OCI-LY3 (cell line): ENCODE results near the gene PRICKLE1.

Experiments used
- EZH2phosphoT487 ChIP-seq: fragments of 200-600 bp; shearing (Covaris generic); IDR thresholded peaks from 2 replicates; pipeline ENCODE4 v1.6.1; 2018; ENCODE audit warnings: antibody characterized with exemption, mixed run types, low read depth
- TF ChIP-seq, protein P1 (sequence below): fragments of 200-600, 300-600 bp; sonication (generic); IDR thresholded peaks from 2 replicates; pipeline ENCODE4 v1.5.1; 2014; ENCODE audit warnings: antibody characterized with exemption, low read length, low read depth

DNA sequence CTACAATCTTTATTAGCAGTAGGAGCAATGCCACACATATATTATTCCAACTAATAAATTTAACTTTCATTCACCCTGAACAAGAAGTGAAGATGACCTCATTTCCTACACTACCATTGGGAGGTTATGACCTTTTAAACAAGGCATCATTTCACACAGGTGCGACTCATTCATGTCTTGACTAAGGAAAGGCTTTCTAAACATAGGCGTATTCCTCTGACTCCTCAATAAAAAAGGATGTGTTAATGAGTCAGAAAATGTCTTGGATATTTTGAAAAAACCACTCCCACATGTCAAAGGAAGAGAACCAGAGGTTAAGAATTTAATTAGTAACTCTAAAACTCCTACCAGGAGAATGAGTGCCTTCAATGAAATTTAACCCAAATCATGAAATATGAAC lies 115.2 kb downstream of the PRICKLE1 start:
- TF ChIP-seq, protein P1, sequence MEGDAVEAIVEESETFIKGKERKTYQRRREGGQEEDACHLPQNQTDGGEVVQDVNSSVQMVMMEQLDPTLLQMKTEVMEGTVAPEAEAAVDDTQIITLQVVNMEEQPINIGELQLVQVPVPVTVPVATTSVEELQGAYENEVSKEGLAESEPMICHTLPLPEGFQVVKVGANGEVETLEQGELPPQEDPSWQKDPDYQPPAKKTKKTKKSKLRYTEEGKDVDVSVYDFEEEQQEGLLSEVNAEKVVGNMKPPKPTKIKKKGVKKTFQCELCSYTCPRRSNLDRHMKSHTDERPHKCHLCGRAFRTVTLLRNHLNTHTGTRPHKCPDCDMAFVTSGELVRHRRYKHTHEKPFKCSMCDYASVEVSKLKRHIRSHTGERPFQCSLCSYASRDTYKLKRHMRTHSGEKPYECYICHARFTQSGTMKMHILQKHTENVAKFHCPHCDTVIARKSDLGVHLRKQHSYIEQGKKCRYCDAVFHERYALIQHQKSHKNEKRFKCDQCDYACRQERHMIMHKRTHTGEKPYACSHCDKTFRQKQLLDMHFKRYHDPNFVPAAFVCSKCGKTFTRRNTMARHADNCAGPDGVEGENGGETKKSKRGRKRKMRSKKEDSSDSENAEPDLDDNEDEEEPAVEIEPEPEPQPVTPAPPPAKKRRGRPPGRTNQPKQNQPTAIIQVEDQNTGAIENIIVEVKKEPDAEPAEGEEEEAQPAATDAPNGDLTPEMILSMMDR, result no peak
- TF ChIP-seq EZH2phosphoT487, result no peak
